IMR-90 (cell line): ENCODE results near the gene P2RY2. TPM values are rescaled to one million over a fixed set of nuclear protein-coding genes. Genes with fewer than 3 reads are reported as not detected.

ENCODE experiments used
- ATAC-seq: fragments of 200-7000 bp; cut with Tn5 transposase; 2 replicates; pipeline ENCODE4 v1.9.1; 2020; ENCODE audit warnings: low read depth, mild to moderate bottlenecking, moderate library complexity
- BruUV-seq: library from RNA; stranded (reverse); fragments of 400-500 nt; replicated peaks from 2 replicates; lab custom pipeline; 2021; lab: Mats Ljungman, UMichigan
- CTCF ChIA-PET: fragments of 300-600 bp; formaldehyde crosslinking; extraction: SDS; loops from one replicate; lab custom pipeline; 2021; ENCODE audit warnings: antibody characterized with exemption; lab: Yijun Ruan, JAX
- POLR2A ChIA-PET: fragments of 300-600 bp; sonication (Branson Sonifier 250); formaldehyde crosslinking; loops from one replicate; lab custom pipeline; 2022; ENCODE audit warnings: antibody characterized with exemption; ENCODE audit not compliant: unreplicated experiment; lab: Charles Lee
- DNase-seq: peaks from one replicate; pipeline ENCODE4 v3.0.0; 2013
- H2AFZ ChIP-seq: replicated peaks from 2 replicates; pipeline ENCODE3; 2013; ENCODE audit warnings: low read length, mild to moderate bottlenecking; ENCODE audit not compliant: poor library complexity
- H2AK5ac ChIP-seq: 2 replicates; pipeline ENCODE4 v1.6.1; 2013; ENCODE audit warnings: low read depth, low read length, inconsistent platforms
- H2AK9ac ChIP-seq: replicated peaks from 2 replicates; pipeline ENCODE3; 2013; ENCODE audit warnings: mild to moderate bottlenecking, low read depth, low read length, moderate library complexity; ENCODE audit not compliant: poor library complexity
- H2BK120ac ChIP-seq: 2 replicates; pipeline ENCODE4 v1.6.1; 2013; ENCODE audit warnings: low read depth, low read length, inconsistent platforms
- H2BK15ac ChIP-seq: 3 replicates; pipeline ENCODE4 v1.6.1; 2013; ENCODE audit warnings: low read depth, low read length, inconsistent platforms
- H2BK20ac ChIP-seq: 2 replicates; pipeline ENCODE4 v1.6.1; 2013; ENCODE audit warnings: low read depth, mild to moderate bottlenecking, inconsistent platforms, low read length, moderate library complexity
- H2BK5ac ChIP-seq: 2 replicates; pipeline ENCODE4 v1.6.1; 2013; ENCODE audit warnings: mild to moderate bottlenecking, low read depth, low read length, inconsistent platforms; ENCODE audit not compliant: poor library complexity, severe bottlenecking
- H3K14ac ChIP-seq: replicated peaks from 2 replicates; pipeline ENCODE4 v1.6.1; 2013; ENCODE audit warnings: low read depth, low read length, inconsistent platforms
- H3K18ac ChIP-seq: 2 replicates; pipeline ENCODE4 v1.6.1; 2013; ENCODE audit warnings: low read depth, low read length, control low read depth
- H3K23ac ChIP-seq: 2 replicates; pipeline ENCODE4 v1.6.1; 2013; ENCODE audit warnings: low read depth, low read length, inconsistent platforms
- H3K27ac ChIP-seq: 2 replicates; pipeline ENCODE4 v1.5.1; 2013; ENCODE audit warnings: mild to moderate bottlenecking, control low read depth, low read length; ENCODE audit not compliant: insufficient read depth
- H3K27me3 ChIP-seq: 2 replicates; pipeline ENCODE4 v1.6.1; 2013; ENCODE audit warnings: low read length; ENCODE audit not compliant: control insufficient read depth, insufficient read depth
- H3K36me3 ChIP-seq: 2 replicates; pipeline ENCODE4 v1.6.1; 2013; ENCODE audit warnings: low read length, mixed read lengths; ENCODE audit not compliant: control insufficient read depth, insufficient read depth
- H3K4ac ChIP-seq: 2 replicates; pipeline ENCODE4 v1.6.1; 2013; ENCODE audit warnings: low read depth, low read length, inconsistent platforms
- H3K4me1 ChIP-seq: 2 replicates; pipeline ENCODE4 v1.6.1; 2013; ENCODE audit warnings: low read length, mixed read lengths; ENCODE audit not compliant: control insufficient read depth, insufficient read depth
- H3K4me2 ChIP-seq: 2 replicates; pipeline ENCODE4 v1.6.1; 2013; ENCODE audit warnings: low read depth, mild to moderate bottlenecking, control low read depth, low read length, moderate library complexity
- H3K4me3 ChIP-seq: 2 replicates; pipeline ENCODE4 v1.5.1; 2013; ENCODE audit warnings: low read depth, mild to moderate bottlenecking, control low read depth, low read length, moderate library complexity; ENCODE audit not compliant: insufficient read depth
- H3K56ac ChIP-seq: 2 replicates; pipeline ENCODE4 v1.6.1; 2013; ENCODE audit warnings: low read length, inconsistent platforms; ENCODE audit not compliant: insufficient read depth; ENCODE audit errors: extremely low read depth
- H3K79me1 ChIP-seq, 2 experiments: 2 replicates each; pipeline ENCODE4 v1.6.1; 2013; ENCODE audit warnings: low read length in 2 of 2, inconsistent platforms in 1 of 2, low read depth in 1 of 2
- H3K9ac ChIP-seq: 2 replicates; pipeline ENCODE4 v1.6.1; 2013; ENCODE audit warnings: low read depth, low read length, control low read depth
- H3K9me1 ChIP-seq: 2 replicates; pipeline ENCODE4 v1.6.1; 2013; ENCODE audit warnings: low read length, inconsistent platforms; ENCODE audit not compliant: insufficient read depth
- H3K9me3 ChIP-seq: 2 replicates; pipeline ENCODE4 v1.6.1; 2013; ENCODE audit warnings: low read length; ENCODE audit not compliant: control insufficient read depth, insufficient read depth
- H4K20me1 ChIP-seq: 2 replicates; pipeline ENCODE4 v1.6.1; 2013; ENCODE audit warnings: low read length, inconsistent platforms; ENCODE audit not compliant: insufficient read depth
- H4K5ac ChIP-seq: 2 replicates; pipeline ENCODE4 v1.6.1; 2013; ENCODE audit warnings: mild to moderate bottlenecking, low read depth, low read length, control low read depth
- H4K8ac ChIP-seq, 2 experiments: 2 replicates each; pipeline ENCODE4 v1.6.1; 2013; ENCODE audit warnings: low read depth in 2 of 2, low read length in 2 of 2, control low read depth in 1 of 2, inconsistent platforms in 1 of 2
- H4K91ac ChIP-seq: 2 replicates; pipeline ENCODE4 v1.6.1; 2013; ENCODE audit warnings: low read depth, low read length, inconsistent platforms; ENCODE audit not compliant: insufficient read depth
- CEBPB ChIP-seq: IDR thresholded peaks from 2 replicates; pipeline ENCODE4 v1.6.1; 2012; ENCODE audit warnings: low read depth, low read length, improper control_type of control experiment
- CHD1 ChIP-seq: IDR thresholded peaks from 2 replicates; pipeline ENCODE4 v1.6.1; 2012; ENCODE audit warnings: low read depth, low read length, improper control_type of control experiment
- FOS ChIP-seq: fragments of 150-350 bp; IDR thresholded peaks from 2 replicates; pipeline ENCODE4 v1.6.1; 2016; ENCODE audit warnings: low read depth, low read length
- MAFK ChIP-seq: IDR thresholded peaks from 2 replicates; pipeline ENCODE4 v1.6.1; 2012; ENCODE audit warnings: low read depth, low read length, improper control_type of control experiment
- NFE2L2 ChIP-seq: fragments of 150-350 bp; IDR thresholded peaks from 2 replicates; pipeline ENCODE4 v1.6.1; 2016; ENCODE audit warnings: low read depth, mild to moderate bottlenecking, low read length
- RAD21 ChIP-seq: IDR thresholded peaks from 2 replicates; pipeline ENCODE4 v1.6.1; 2012; ENCODE audit warnings: low read length, improper control_type of control experiment
- RCOR1 ChIP-seq: IDR thresholded peaks from 2 replicates; pipeline ENCODE4 v1.6.1; 2012; ENCODE audit warnings: mild to moderate bottlenecking, low read length, improper control_type of control experiment; ENCODE audit not compliant: insufficient replicate concordance
- USF2 ChIP-seq: fragments of 150-350 bp; IDR thresholded peaks from 2 replicates; pipeline ENCODE4 v1.6.1; 2017; ENCODE audit warnings: mild to moderate bottlenecking, antibody characterized with exemption, low read length, low read depth
- WGBS, 2 experiments: methylation state at CpG; one replicate each; pipeline versions ENCODE4 v1.1.5 to v1.1.7; 2013; ENCODE audit warnings: missing lambda C conversion rate in 2 of 2; ENCODE audit not compliant: insufficient read length in 1 of 2; ENCODE audit errors: extremely low coverage in 2 of 2; 5-methylcytosine and 5-hydroxymethylcytosine counted together
- dilution Hi-C: fragments of 300-500 bp; cut with HindIII; formaldehyde crosslinking; loops from one replicate; pipeline ENCODE4 v1.14.3; 2018; ENCODE audit warnings: low sequenced_read_pairs; ENCODE audit not compliant: unreplicated experiment
- in situ Hi-C: fragments of 300-500 bp; cut with MboI; formaldehyde crosslinking; loops from 3 replicates; pipeline ENCODE4 v1.14.3; 2019; ENCODE audit warnings: low sequenced_read_pairs, inconsistent platforms, mixed read lengths
- intact Hi-C: fragments of 100-400 bp; cut with micrococcal nuclease; formaldehyde crosslinking; loops from 2 replicates; pipeline ENCODE4 v1.10.0; 2022
- polyA plus RNA-seq, 3 experiments: library from polyadenylated mRNA; depleted of rRNA; stranded (reverse); fragments of >200 nt; gene quantifications; 2 replicates each; pipeline ENCODE4 v1.2.3, GENCODE V29; 2012; ENCODE audit warnings: low replicate concordance in 1 of 3
- total RNA-seq: library from RNA; depleted of rRNA; stranded (reverse); fragments of >200 nt; gene quantifications from 2 replicates; pipeline ENCODE4 v1.2.3, GENCODE V29; 2012
- TF ChIP-seq, protein P1 (sequence below): fragments of 150-350 bp; IDR thresholded peaks from 2 replicates; pipeline ENCODE4 v1.6.1; 2016; ENCODE audit warnings: low read depth, mild to moderate bottlenecking, low read length, moderate library complexity, borderline replicate concordance

The P2RY2 gene
- total and polyA plus RNA-seq, 2 of the 4 experiments (the other 2 are of a cell fraction), result not detected

DNA sequence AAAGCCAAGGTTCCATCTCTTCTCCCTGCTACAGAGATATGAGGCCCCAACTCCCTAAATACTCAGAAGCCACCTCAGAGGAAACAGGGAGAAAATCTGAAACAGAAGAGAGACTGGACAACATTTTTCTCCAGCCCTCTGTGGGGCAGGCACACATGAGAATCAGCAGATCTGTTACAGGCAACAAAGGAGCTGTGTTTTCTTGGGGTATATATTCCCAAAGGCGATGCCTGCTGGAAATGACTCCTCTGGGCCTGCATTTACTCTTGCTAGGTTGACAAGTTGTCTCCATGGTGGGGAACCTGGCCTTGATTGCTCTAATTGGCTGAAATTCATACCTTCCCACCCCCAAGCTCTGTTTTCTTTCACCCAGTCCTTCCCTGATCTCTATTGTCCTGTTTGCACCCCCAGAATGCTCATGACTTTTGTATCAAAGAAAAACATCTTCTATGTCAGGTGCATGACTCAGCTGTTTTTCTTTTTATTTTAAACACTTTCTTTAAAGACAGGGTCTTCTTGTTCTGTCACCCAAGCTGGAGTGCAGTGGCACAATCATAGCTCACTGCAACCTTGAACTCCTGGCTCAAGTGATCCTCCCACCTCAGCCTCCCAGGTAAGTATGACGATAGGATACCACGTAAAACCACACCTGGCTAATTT, 30.6 kb downstream of the P2RY2 start:
- no peak overlapping the region for H2AFZ ChIP-seq
- dilution Hi-C loops (no loop called here), intact Hi-C loops (no loop called here), in situ Hi-C loops (no loop called here)
- no peak overlapping the region for H3K9ac ChIP-seq
- H3K14ac ChIP-seq, result no peak overlapping the region
- H4K5ac ChIP-seq, result no peak overlapping the region
- H2AK9ac ChIP-seq, result no peak overlapping the region
- no TSS peak for BruUV-seq
- no peak overlapping the region for H4K91ac ChIP-seq
- no peaks in the 10 kb centered on the region for H4K20me1 ChIP-seq
- H3K23ac ChIP-seq, result no peak overlapping the region
- POLR2A ChIA-PET, result no interaction called here
- H2BK120ac ChIP-seq, result no peak overlapping the region
- TF ChIP-seq FOS (no peak), RAD21 (no peak), CEBPB (no peak), CHD1 (no peak), MAFK (peak; percentile 32; the same call in 1 of the 2 replicates), NFE2L2 (peak; percentile 87), USF2 (no peak), RCOR1 (no peak)
- TF ChIP-seq, protein P1, sequence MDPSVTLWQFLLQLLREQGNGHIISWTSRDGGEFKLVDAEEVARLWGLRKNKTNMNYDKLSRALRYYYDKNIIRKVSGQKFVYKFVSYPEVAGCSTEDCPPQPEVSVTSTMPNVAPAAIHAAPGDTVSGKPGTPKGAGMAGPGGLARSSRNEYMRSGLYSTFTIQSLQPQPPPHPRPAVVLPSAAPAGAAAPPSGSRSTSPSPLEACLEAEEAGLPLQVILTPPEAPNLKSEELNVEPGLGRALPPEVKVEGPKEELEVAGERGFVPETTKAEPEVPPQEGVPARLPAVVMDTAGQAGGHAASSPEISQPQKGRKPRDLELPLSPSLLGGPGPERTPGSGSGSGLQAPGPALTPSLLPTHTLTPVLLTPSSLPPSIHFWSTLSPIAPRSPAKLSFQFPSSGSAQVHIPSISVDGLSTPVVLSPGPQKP, result no peak
- no peak overlapping the region for H3K4ac ChIP-seq
- no peak overlapping the region for H2AK5ac ChIP-seq
- H3K27ac ChIP-seq, result no peak overlapping the region
- H3K4me3 ChIP-seq, result no peak overlapping the region
- no peak overlapping the region for H2BK5ac ChIP-seq
- no peak overlapping the region for H3K18ac ChIP-seq
- no peaks in the 10 kb centered on the region for H3K79me1 ChIP-seq
- CTCF ChIA-PET, result no interaction called here
- no peak overlapping the region for H2BK20ac ChIP-seq
- no peaks in the 10 kb centered on the region; the same call in 1 of the 2 replicates for H3K9me1 ChIP-seq
- H3K4me1 ChIP-seq, result no peaks in the 10 kb centered on the region; the same call in 1 of the 2 replicates
- no peak overlapping the region for H3K56ac ChIP-seq
- H3K36me3 ChIP-seq, result no peaks in the 10 kb centered on the region
- no peaks in the 10 kb centered on the region for H3K9me3 ChIP-seq
- DNase-seq, result no peak
- H3K4me2 ChIP-seq, result no peak overlapping the region
- no CpG with 5 or more reads among the region's 3 CpGs for WGBS, 2 experiments
- no peak overlapping the region for H2BK15ac ChIP-seq
- H4K8ac ChIP-seq, result no peak overlapping the region
- 0 out of 2 replicates have a peak, but pooled peaks cover 3% of the 10 kb centered on the region for H3K27me3 ChIP-seq
- ATAC-seq, result no peak
